Measurements from ENCODE around the gene DACH2. TPM values are rescaled to one million over a fixed set of nuclear protein-coding genes. Genes with fewer than 3 reads are reported as not detected.

Gene DACH2
- polyA plus RNA-seq, 3 donors = not detected

- intact Hi-C loops (cut with micrococcal nuclease) = no loop called here
- Histone ChIP-seq H3K4me3 (replicated peaks in 1 of 3; ENCODE audit: low read depth in 2 of 3, low read length in 3 of 3) (no peak overlapping the region), H2AFZ (ENCODE audit: insufficient read depth, low read depth, low read length, poor library complexity, severe bottlenecking) (no peak overlapping the region), H3K27ac (ENCODE audit: low read depth in 1 of 2, low read length in 2 of 2) (no peak overlapping the region), H3K27me3 (ENCODE audit: control insufficient read depth in 2 of 2, insufficient read depth in 2 of 2, low read length in 2 of 2) (no peaks in the 10 kb centered on the region), H3K36me3 (replicated peaks in 1 of 2; ENCODE audit: control insufficient read depth in 1 of 2, insufficient read depth in 2 of 2, low read length in 2 of 2) (no peaks in the 10 kb centered on the region), H4K20me1 (ENCODE audit: insufficient read depth, low read length) (no peaks in the 10 kb centered on the region), H3K9me3 (replicated peaks in 1 of 2; ENCODE audit: control insufficient read depth in 1 of 2, insufficient read depth in 1 of 2, low read length in 2 of 2) (peaks cover 0 to 6% of the 10 kb centered on the region in 2 donors), H3K4me2 (replicated peaks; ENCODE audit: extremely low read depth, low read length, poor library complexity, severe bottlenecking) (no peak overlapping the region), H3K9ac (ENCODE audit: insufficient read depth, low read length, poor library complexity, severe bottlenecking) (no peak overlapping the region), H3K4me1 (ENCODE audit: control insufficient read depth in 1 of 2, insufficient read depth in 2 of 2, low read length in 2 of 2) (no peaks in the 10 kb centered on the region), H3K79me2 (ENCODE audit: insufficient read depth, low read length) (no peaks in the 10 kb centered on the region)
- TF ChIP-seq, protein P1, sequence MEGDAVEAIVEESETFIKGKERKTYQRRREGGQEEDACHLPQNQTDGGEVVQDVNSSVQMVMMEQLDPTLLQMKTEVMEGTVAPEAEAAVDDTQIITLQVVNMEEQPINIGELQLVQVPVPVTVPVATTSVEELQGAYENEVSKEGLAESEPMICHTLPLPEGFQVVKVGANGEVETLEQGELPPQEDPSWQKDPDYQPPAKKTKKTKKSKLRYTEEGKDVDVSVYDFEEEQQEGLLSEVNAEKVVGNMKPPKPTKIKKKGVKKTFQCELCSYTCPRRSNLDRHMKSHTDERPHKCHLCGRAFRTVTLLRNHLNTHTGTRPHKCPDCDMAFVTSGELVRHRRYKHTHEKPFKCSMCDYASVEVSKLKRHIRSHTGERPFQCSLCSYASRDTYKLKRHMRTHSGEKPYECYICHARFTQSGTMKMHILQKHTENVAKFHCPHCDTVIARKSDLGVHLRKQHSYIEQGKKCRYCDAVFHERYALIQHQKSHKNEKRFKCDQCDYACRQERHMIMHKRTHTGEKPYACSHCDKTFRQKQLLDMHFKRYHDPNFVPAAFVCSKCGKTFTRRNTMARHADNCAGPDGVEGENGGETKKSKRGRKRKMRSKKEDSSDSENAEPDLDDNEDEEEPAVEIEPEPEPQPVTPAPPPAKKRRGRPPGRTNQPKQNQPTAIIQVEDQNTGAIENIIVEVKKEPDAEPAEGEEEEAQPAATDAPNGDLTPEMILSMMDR (IDR thresholded peaks at IDR 0.05) = no peak
- Mint-ChIP-seq H3K4me1 (no peaks in the 10 kb centered on the region), H3K27me3 (ENCODE audit: low read depth in 3 of 3) (peaks cover 0 to 2% (median 0%) of the 10 kb centered on the region in 3 donors), H3K36me3 (no peaks in the 10 kb centered on the region), H3K9me3 (peaks cover 0 to 18% (median 5%) of the 10 kb centered on the region in 7 donors), H3K27ac (no peak overlapping the region), H3K4me3 (no peak overlapping the region)
- WGBS (ENCODE audit: insufficient coverage) = 92% methylated on average over 1 of the region's 2 CpGs
- no peak for DNase-seq
Observed at GRCh38 chrX:86195343-86195742, 47.1 kb downstream of the DACH2 start.

DNA sequence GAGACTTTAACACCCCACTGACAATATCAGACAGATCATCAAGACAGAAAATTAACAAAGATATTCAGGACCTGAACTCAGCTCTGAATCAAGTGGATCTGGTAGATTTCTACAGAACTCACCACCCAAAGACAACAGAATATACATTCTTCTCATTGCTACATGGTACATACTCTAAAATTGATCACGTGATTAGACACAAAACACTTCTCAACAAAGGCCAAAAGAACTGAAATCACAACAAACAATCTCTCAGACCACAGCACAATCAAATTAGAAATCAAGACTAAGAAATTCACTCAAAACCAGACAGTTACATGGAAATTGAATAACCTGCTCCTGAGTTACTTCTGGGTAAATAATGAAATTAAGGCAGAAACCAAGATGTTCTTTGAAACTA lies 49.6 kb downstream of the DACH2 start:
- no peak for DNase-seq
- peaks cover 0 to 18% (median 5%) of the 10 kb centered on the region in 7 donors for H3K9me3 Mint-ChIP-seq
- H3K27ac Mint-ChIP-seq = no peak overlapping the region
- Histone ChIP-seq H3K36me3 (replicated peaks in 1 of 2; ENCODE audit: control insufficient read depth in 1 of 2, insufficient read depth in 2 of 2, low read length in 2 of 2) (no peaks in the 10 kb centered on the region), H3K9me3 (replicated peaks in 1 of 2; ENCODE audit: control insufficient read depth in 1 of 2, insufficient read depth in 1 of 2, low read length in 2 of 2) (peaks cover 0 to 6% of the 10 kb centered on the region in 2 donors), H4K20me1 (ENCODE audit: insufficient read depth, low read length) (no peaks in the 10 kb centered on the region), H3K27me3 (ENCODE audit: control insufficient read depth in 2 of 2, insufficient read depth in 2 of 2, low read length in 2 of 2) (no peaks in the 10 kb centered on the region), H2AFZ (ENCODE audit: insufficient read depth, low read depth, low read length, poor library complexity, severe bottlenecking) (no peak overlapping the region), H3K79me2 (ENCODE audit: insufficient read depth, low read length) (no peaks in the 10 kb centered on the region), H3K27ac (ENCODE audit: low read depth in 1 of 2, low read length in 2 of 2) (no peak overlapping the region), H3K4me3 (replicated peaks in 1 of 3; ENCODE audit: low read depth in 2 of 3, low read length in 3 of 3) (no peak overlapping the region), H3K4me1 (ENCODE audit: control insufficient read depth in 1 of 2, insufficient read depth in 2 of 2, low read length in 2 of 2) (no peaks in the 10 kb centered on the region), H3K9ac (ENCODE audit: insufficient read depth, low read length, poor library complexity, severe bottlenecking) (no peak overlapping the region), H3K4me2 (replicated peaks; ENCODE audit: extremely low read depth, low read length, poor library complexity, severe bottlenecking) (no peak overlapping the region)
- no peaks in the 10 kb centered on the region for H3K36me3 Mint-ChIP-seq
- intact Hi-C loops (cut with micrococcal nuclease) = no loop called here
- H3K4me1 Mint-ChIP-seq = no peaks in the 10 kb centered on the region
- no peak overlapping the region for H3K4me3 Mint-ChIP-seq
- TF ChIP-seq, protein P1 (IDR thresholded peaks at IDR 0.05) = no peak
- peaks cover 0 to 2% (median 0%) of the 10 kb centered on the region in 3 donors for H3K27me3 Mint-ChIP-seq (ENCODE audit: low read depth in 3 of 3)
- WGBS (ENCODE audit: insufficient coverage) = no CpG with 5 or more reads among the region's 1 CpG

Measured in CD14-positive monocyte (primary cell).